NAMALWA (cell line): ENCODE results near the gene ANO9.
"Not testable (repeated sequence)": the region's sequence is repeated elsewhere in the genome, so short reads cannot be mapped to it uniquely, and the experiment has no call there.

Source experiments
- DNase-seq: peaks from one replicate; pipeline ENCODE4 v3.0.0-alpha.2; 2015; ENCODE audit warnings: low spot score

The ANO9 gene

GRCh38 chr11:401196-401595 is 40.6 kb downstream of the ANO9 start:
- not testable (repeated sequence) for DNase-seq

GRCh38 chr11:400241-400689 is 41.5 kb downstream of the ANO9 start:
- DNase-seq, result no peak

GRCh38 chr11:399731-400211 is 42.0 kb downstream of the ANO9 start:
- DNase-seq, result no peak

GRCh38 chr11:398826-399225 is 43.0 kb downstream of the ANO9 start:
- DNase-seq, result peak; percentile 53

GRCh38 chr11:396948-397548 is 44.8 kb downstream of the ANO9 start:
- peak; percentile 75 for DNase-seq

- DNase-seq, result peak; percentile 54
Measured at GRCh38 chr11:396511-396947, 45.3 kb downstream of the ANO9 start.

- no peak for DNase-seq
Measured at GRCh38 chr11:395866-396265, 45.9 kb downstream of the ANO9 start.

GRCh38 chr11:394858-395655 is 46.8 kb downstream of the ANO9 start:
- no peak for DNase-seq

- DNase-seq, result no peak
Measured at GRCh38 chr11:394034-394857, 47.6 kb downstream of the ANO9 start, which contains the start of gene PKP3. Gene PKP3 (plus strand): TSS chr11:394209. CDS start chr11:394293, 84 bp downstream.

GRCh38 chr11:393219-394033 is 48.4 kb downstream of the ANO9 start:
- no peak for DNase-seq

GRCh38 chr11:392102-392777 is 49.6 kb downstream of the ANO9 start:
- DNase-seq, result no peak

GRCh38 chr11:391117-392017 is 50.4 kb downstream of the ANO9 start:
- no peak for DNase-seq

GRCh38 chr11:390175-390574 is 51.6 kb downstream of the ANO9 start:
- DNase-seq, result no peak

GRCh38 chr11:389369-389768 is 52.4 kb downstream of the ANO9 start:
- not testable (repeated sequence) for DNase-seq

GRCh38 chr11:387193-387793 is 54.5 kb downstream of the ANO9 start:
- no peak for DNase-seq

GRCh38 chr11:386483-386882 is 55.3 kb downstream of the ANO9 start:
- DNase-seq, result no peak

GRCh38 chr11:385594-386351 is 56.0 kb downstream of the ANO9 start:
- DNase-seq, result no peak

GRCh38 chr11:384511-384910 is 57.3 kb downstream of the ANO9 start:
- no peak for DNase-seq

GRCh38 chr11:383431-383830 is 58.4 kb downstream of the ANO9 start:
- no peak for DNase-seq
